Peyer's patch (tissue), 4 donors: ENCODE data around the gene KLHL7.

ENCODE experiments used
- CTCF ChIP-seq, 6 experiments: fragments of 450-650 bp in 4 of 6; fragments of 200-600 bp in 2 of 6; sonication (generic) in 1 of 6; IDR thresholded peaks; one replicate each; pipeline ENCODE4 v1.5.1; 2017 to 2019; ENCODE audit warnings: antibody characterized with exemption in 6 of 6, mild to moderate bottlenecking in 3 of 6, moderate library complexity in 1 of 6
- POLR2A ChIP-seq, 2 donors: fragments of 450-650 bp; IDR thresholded peaks; one replicate each; pipeline ENCODE4 v1.5.1; 2017; ENCODE audit warnings: antibody characterized with exemption in 2 of 2, mild to moderate bottlenecking in 2 of 2, moderate library complexity in 2 of 2

- TF ChIP-seq CTCF (IDR thresholded peaks at IDR 0.05), result no peak
- TF ChIP-seq POLR2A (IDR thresholded peaks at IDR 0.05), result no peak
Measured at GRCh38 chr7:23136216-23136615, 30.6 kb downstream of the KLHL7 start.
